Hematopoietic multipotent progenitor cell treated with erythropoietin and hydrocortisone succinate and interleukin-3 and kit ligand, for 4 days (in vitro differentiated cells): ENCODE measurements around the gene AEN.

Experiments used
- DNase-seq: peaks from one replicate; pipeline ENCODE4 v3.0.0-alpha.2; 2015

AEN gene

GRCh38 chr15:88620995-88621772, at the start of gene AEN:
TSS of gene AEN (plus strand) at chr15:88621340. CDS start at chr15:88626210, 4,870 bp downstream.
- DNase-seq = peak; percentile 98

- DNase-seq = no peak
Measured at GRCh38 chr15:88571852-88572259, 49.3 kb upstream of the AEN start.

- no peak for DNase-seq
Measured at GRCh38 chr15:88574077-88574476, 47.1 kb upstream of the AEN start.

- no peak for DNase-seq
Measured at GRCh38 chr15:88574655-88575054, 46.5 kb upstream of the AEN start.

- no peak for DNase-seq
Measured at GRCh38 chr15:88579322-88579721, 41.8 kb upstream of the AEN start.

- DNase-seq = no peak
Measured at GRCh38 chr15:88580532-88580931, 40.6 kb upstream of the AEN start.

GRCh38 chr15:88586401-88587162, 34.6 kb upstream of the AEN start:
- DNase-seq = no peak

GRCh38 chr15:88590759-88591158, 30.4 kb upstream of the AEN start:
- DNase-seq = no peak

- no peak for DNase-seq
Measured at GRCh38 chr15:88591384-88591783, 29.8 kb upstream of the AEN start.

GRCh38 chr15:88603885-88604284, 17.3 kb upstream of the AEN start:
- DNase-seq = no peak

GRCh38 chr15:88604381-88605188, 16.6 kb upstream of the AEN start:
- DNase-seq = no peak

- peak; percentile 75 for DNase-seq
Measured at GRCh38 chr15:88605189-88606069, 15.7 kb upstream of the AEN start.

GRCh38 chr15:88606070-88606794, 14.9 kb upstream of the AEN start:
- DNase-seq = no peak

- no peak for DNase-seq
Measured at GRCh38 chr15:88607951-88608350, 13.2 kb upstream of the AEN start.

- no peak for DNase-seq
Measured at GRCh38 chr15:88608607-88609181, 12.4 kb upstream of the AEN start.

- no peak for DNase-seq
Measured at GRCh38 chr15:88609344-88610090, 11.6 kb upstream of the AEN start.

GRCh38 chr15:88610701-88611231, 10.4 kb upstream of the AEN start:
- DNase-seq = peak; percentile 39

GRCh38 chr15:88612186-88612796, 8.8 kb upstream of the AEN start:
- no peak for DNase-seq

GRCh38 chr15:88613074-88613944, 7.8 kb upstream of the AEN start:
- no peak for DNase-seq
